ENCODE data around the gene OPCML. TPM values are rescaled to one million over a fixed set of nuclear protein-coding genes. Genes with fewer than 3 reads are reported as not detected.

The OPCML gene
- polyA plus RNA-seq, 3 donors: not detected

- H3K27me3 ChIP-seq (ENCODE audit: control insufficient read depth in 2 of 2, insufficient read depth in 2 of 2, low read length in 2 of 2): no peaks in the 10 kb centered on the region
- no peaks in the 10 kb centered on the region for H4K20me1 ChIP-seq (ENCODE audit: insufficient read depth, low read length)
- TF ChIP-seq CTCF (IDR thresholded peaks at IDR 0.05): no peak
- H3K4me3 Mint-ChIP-seq: no peak overlapping the region
- 60% methylated on average over 1 of the region's 2 CpGs for WGBS (ENCODE audit: insufficient coverage)
- H3K4me1 Mint-ChIP-seq: no peaks in the 10 kb centered on the region
- no peaks in the 10 kb centered on the region for H3K36me3 ChIP-seq (replicated peaks in 1 of 2; ENCODE audit: control insufficient read depth in 1 of 2, insufficient read depth in 2 of 2, low read length in 2 of 2)
- H3K27ac ChIP-seq (ENCODE audit: low read depth in 1 of 2, low read length in 2 of 2): no peak overlapping the region
- intact Hi-C loops (cut with micrococcal nuclease): no loop called here
- H3K4me2 ChIP-seq (replicated peaks; ENCODE audit: extremely low read depth, low read length, poor library complexity, severe bottlenecking): no peak overlapping the region
- no peak overlapping the region for H3K4me3 ChIP-seq (replicated peaks in 1 of 3; ENCODE audit: low read depth in 2 of 3, low read length in 3 of 3)
- no peaks in the 10 kb centered on the region for H3K9me3 ChIP-seq (replicated peaks in 1 of 2; ENCODE audit: control insufficient read depth in 1 of 2, insufficient read depth in 1 of 2, low read length in 2 of 2)
- H3K27ac Mint-ChIP-seq: no peak overlapping the region
- no peaks in the 10 kb centered on the region for H3K79me2 ChIP-seq (ENCODE audit: insufficient read depth, low read length)
- no peaks in the 10 kb centered on the region for H3K4me1 ChIP-seq (ENCODE audit: control insufficient read depth in 1 of 2, insufficient read depth in 2 of 2, low read length in 2 of 2)
- no peaks in the 10 kb centered on the region for H3K36me3 Mint-ChIP-seq
- H3K9me3 Mint-ChIP-seq: no peaks in the 10 kb centered on the region
- H3K27me3 Mint-ChIP-seq (ENCODE audit: low read depth in 3 of 3): no peaks in the 10 kb centered on the region
- H3K9ac ChIP-seq (ENCODE audit: insufficient read depth, low read length, poor library complexity, severe bottlenecking): no peak overlapping the region
- no peak overlapping the region for H2AFZ ChIP-seq (ENCODE audit: insufficient read depth, low read depth, low read length, poor library complexity, severe bottlenecking)
- no peak for DNase-seq
Measured at GRCh38 chr11:132848336-132848735, 684.0 kb downstream of the OPCML start.

GRCh38 chr11:132846075-132846474 is 686.2 kb downstream of the OPCML start:
- peaks cover 0 to 3% (median 0%) of the 10 kb centered on the region in 7 donors for H3K9me3 Mint-ChIP-seq
- WGBS (ENCODE audit: insufficient coverage): 100% methylated on average over 1 of the region's 4 CpGs
- intact Hi-C loops (cut with micrococcal nuclease): no loop called here
- Histone ChIP-seq H3K36me3 (replicated peaks in 1 of 2; ENCODE audit: control insufficient read depth in 1 of 2, insufficient read depth in 2 of 2, low read length in 2 of 2) (no peaks in the 10 kb centered on the region), H2AFZ (ENCODE audit: insufficient read depth, low read depth, low read length, poor library complexity, severe bottlenecking) (no peak overlapping the region), H3K79me2 (ENCODE audit: insufficient read depth, low read length) (no peaks in the 10 kb centered on the region), H3K9me3 (replicated peaks in 1 of 2; ENCODE audit: control insufficient read depth in 1 of 2, insufficient read depth in 1 of 2, low read length in 2 of 2) (peaks cover 0 to 4% of the 10 kb centered on the region in 2 donors), H3K4me3 (replicated peaks in 1 of 3; ENCODE audit: low read depth in 2 of 3, low read length in 3 of 3) (no peak overlapping the region), H3K9ac (ENCODE audit: insufficient read depth, low read length, poor library complexity, severe bottlenecking) (no peak overlapping the region), H3K27ac (ENCODE audit: low read depth in 1 of 2, low read length in 2 of 2) (no peak overlapping the region), H3K27me3 (ENCODE audit: control insufficient read depth in 2 of 2, insufficient read depth in 2 of 2, low read length in 2 of 2) (no peaks in the 10 kb centered on the region), H3K4me2 (replicated peaks; ENCODE audit: extremely low read depth, low read length, poor library complexity, severe bottlenecking) (no peak overlapping the region), H4K20me1 (ENCODE audit: insufficient read depth, low read length) (no peaks in the 10 kb centered on the region), H3K4me1 (ENCODE audit: control insufficient read depth in 1 of 2, insufficient read depth in 2 of 2, low read length in 2 of 2) (no peaks in the 10 kb centered on the region)
- no peak for TF ChIP-seq CTCF (IDR thresholded peaks at IDR 0.05)
- no peak overlapping the region for H3K4me3 Mint-ChIP-seq
- no peaks in the 10 kb centered on the region for H3K36me3 Mint-ChIP-seq
- H3K4me1 Mint-ChIP-seq: no peaks in the 10 kb centered on the region
- DNase-seq: no peak
- H3K27ac Mint-ChIP-seq: no peak overlapping the region
- H3K27me3 Mint-ChIP-seq (ENCODE audit: low read depth in 3 of 3): no peaks in the 10 kb centered on the region
